Osteoblast (primary cell): ENCODE measurements around the gene SPINK4. TPM values are rescaled to one million over a fixed set of nuclear protein-coding genes. Genes with fewer than 3 reads are reported as not detected.

Experiments
- DNase-seq: peaks from one replicate; pipeline ENCODE4 v3.0.0; 2011; ENCODE audit warnings: low spot score, mixed read lengths; ENCODE audit not compliant: insufficient read length; ENCODE audit errors: missing footprints
- H2AFZ ChIP-seq: 2 replicates; pipeline ENCODE4 v1.6.0; 2011; ENCODE audit warnings: mild to moderate bottlenecking, low read length
- H3K27ac ChIP-seq: 2 replicates; pipeline ENCODE4 v1.5.1; 2011; ENCODE audit warnings: mild to moderate bottlenecking, low read depth, low read length, moderate library complexity
- H3K27me3 ChIP-seq: 2 replicates; pipeline ENCODE4 v1.6.0; 2012; ENCODE audit warnings: mild to moderate bottlenecking, control low read depth, inconsistent platforms, low read length, moderate library complexity; ENCODE audit not compliant: insufficient read depth
- H3K36me3 ChIP-seq: 2 replicates; pipeline ENCODE4 v1.5.1; 2011; ENCODE audit warnings: mild to moderate bottlenecking, low read length, control low read depth, moderate library complexity; ENCODE audit not compliant: insufficient read depth
- H3K4me1 ChIP-seq: 2 replicates; pipeline ENCODE4 v1.5.1; 2011; ENCODE audit warnings: mild to moderate bottlenecking, low read length, control low read depth, moderate library complexity; ENCODE audit not compliant: insufficient read depth
- H3K4me2 ChIP-seq: 2 replicates; pipeline ENCODE4 v1.6.0; 2011; ENCODE audit warnings: mild to moderate bottlenecking, low read length; ENCODE audit not compliant: insufficient read depth
- H3K4me3 ChIP-seq: fragments of 200-600 bp; sonication (generic); 3 replicates; pipeline ENCODE4 v1.5.1; 2012; ENCODE audit warnings: mild to moderate bottlenecking, low read length, inconsistent platforms; ENCODE audit not compliant: insufficient read depth
- H3K79me2 ChIP-seq: 2 replicates; pipeline ENCODE4 v1.6.0; 2012; ENCODE audit warnings: mild to moderate bottlenecking, low read length, control low read depth, inconsistent platforms; ENCODE audit not compliant: insufficient read depth
- H3K9me3 ChIP-seq: 2 replicates; pipeline ENCODE4 v1.5.1; 2011; ENCODE audit warnings: low read depth, low read length, control low read depth
- H4K20me1 ChIP-seq: 2 replicates; pipeline ENCODE4 v1.6.0; 2012; ENCODE audit warnings: mild to moderate bottlenecking, low read length, control low read depth; ENCODE audit not compliant: insufficient read depth
- total RNA-seq: library from RNA; depleted of rRNA; stranded (reverse); fragments of >200 nt; gene quantifications from 2 replicates; pipeline ENCODE4 v1.2.3, GENCODE V29; 2012
- TF ChIP-seq, protein P1 (sequence below): IDR thresholded peaks from 2 replicates; pipeline ENCODE4 v1.5.1; 2011; ENCODE audit warnings: mild to moderate bottlenecking, low read depth, low read length, moderate library complexity; ENCODE audit errors: extremely low read depth

Gene SPINK4
- total RNA-seq, 1 donor: not detected

DNA sequence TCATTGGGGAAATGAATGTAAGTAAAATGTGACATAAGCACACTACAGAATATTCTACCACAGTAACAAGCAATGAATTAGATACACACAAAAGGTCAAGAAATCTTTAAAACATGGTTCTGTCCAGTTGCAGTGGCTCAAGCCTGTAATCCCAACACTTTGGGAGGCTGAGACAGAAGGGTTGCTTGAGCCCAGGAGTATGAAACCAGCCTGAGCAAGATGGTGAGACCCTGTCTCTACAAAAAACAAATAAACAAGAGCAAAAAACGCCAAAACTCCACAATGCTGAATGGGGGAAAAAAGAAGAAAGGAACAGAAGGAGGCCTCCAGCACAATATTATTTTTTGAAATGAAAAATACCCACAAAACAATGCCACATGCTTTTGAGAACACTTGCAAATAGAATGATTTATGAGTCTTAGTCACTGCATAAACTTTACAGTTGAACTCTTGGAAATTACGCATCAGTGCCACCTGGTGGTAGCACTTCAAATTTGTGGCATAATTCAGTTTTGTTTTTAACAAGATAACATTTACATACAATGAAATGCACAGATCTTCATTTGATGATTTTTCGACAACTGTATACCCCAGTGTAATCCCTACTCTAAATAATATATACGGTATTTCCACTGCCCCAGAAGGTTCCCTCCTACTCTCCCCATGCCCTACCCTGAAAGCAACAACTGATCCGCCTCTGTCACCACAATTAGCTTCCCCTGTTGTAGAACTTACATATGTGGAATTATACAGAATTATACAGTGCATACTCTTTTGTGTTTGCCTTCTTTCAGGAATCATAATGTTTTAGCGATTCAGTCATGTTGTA is 14.4 kb upstream of the SPINK4 start:
- peak overlapping the region; percentile 8 for H3K27ac ChIP-seq

DNA sequence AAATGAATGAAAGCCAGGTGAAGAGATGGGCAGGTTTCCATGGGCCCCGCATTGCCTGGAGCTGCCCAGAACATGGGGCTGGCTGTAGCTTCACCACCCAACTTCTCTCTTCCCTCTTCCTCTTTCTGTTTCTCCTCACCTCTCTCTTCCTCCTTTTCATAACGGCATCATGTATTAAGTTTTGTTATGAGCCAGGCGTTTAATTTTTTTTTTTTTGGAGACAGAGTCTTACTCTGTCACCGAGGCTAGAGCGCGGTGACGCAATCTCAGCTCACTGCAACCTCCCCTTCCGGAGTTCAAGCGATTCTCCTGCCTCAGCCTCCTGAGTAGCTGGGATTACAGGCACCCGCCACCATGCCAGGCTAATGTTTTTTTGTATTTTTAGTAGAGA is 13.0 kb upstream of the SPINK4 start:
- Histone ChIP-seq H3K4me3 (no peak overlapping the region), H3K27ac (no peak overlapping the region), H4K20me1 (no peaks in the 10 kb centered on the region), H3K27me3 (no peaks in the 10 kb centered on the region), H3K4me2 (no peak overlapping the region), H2AFZ (no peak overlapping the region), H3K36me3 (no peaks in the 10 kb centered on the region), H3K79me2 (no peaks in the 10 kb centered on the region), H3K9me3 (no peaks in the 10 kb centered on the region), H3K4me1 (peaks cover 6% of the 10 kb centered on the region)
- TF ChIP-seq, protein P1, sequence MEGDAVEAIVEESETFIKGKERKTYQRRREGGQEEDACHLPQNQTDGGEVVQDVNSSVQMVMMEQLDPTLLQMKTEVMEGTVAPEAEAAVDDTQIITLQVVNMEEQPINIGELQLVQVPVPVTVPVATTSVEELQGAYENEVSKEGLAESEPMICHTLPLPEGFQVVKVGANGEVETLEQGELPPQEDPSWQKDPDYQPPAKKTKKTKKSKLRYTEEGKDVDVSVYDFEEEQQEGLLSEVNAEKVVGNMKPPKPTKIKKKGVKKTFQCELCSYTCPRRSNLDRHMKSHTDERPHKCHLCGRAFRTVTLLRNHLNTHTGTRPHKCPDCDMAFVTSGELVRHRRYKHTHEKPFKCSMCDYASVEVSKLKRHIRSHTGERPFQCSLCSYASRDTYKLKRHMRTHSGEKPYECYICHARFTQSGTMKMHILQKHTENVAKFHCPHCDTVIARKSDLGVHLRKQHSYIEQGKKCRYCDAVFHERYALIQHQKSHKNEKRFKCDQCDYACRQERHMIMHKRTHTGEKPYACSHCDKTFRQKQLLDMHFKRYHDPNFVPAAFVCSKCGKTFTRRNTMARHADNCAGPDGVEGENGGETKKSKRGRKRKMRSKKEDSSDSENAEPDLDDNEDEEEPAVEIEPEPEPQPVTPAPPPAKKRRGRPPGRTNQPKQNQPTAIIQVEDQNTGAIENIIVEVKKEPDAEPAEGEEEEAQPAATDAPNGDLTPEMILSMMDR: no peak
- no peak for DNase-seq

More for the DNA sequence above, 14.4 kb upstream of the SPINK4 start:
- Histone ChIP-seq H2AFZ (peak overlapping the region; percentile 53), H3K36me3 (no peaks in the 10 kb centered on the region), H3K9me3 (no peaks in the 10 kb centered on the region), H3K4me1 (peaks cover 6% of the 10 kb centered on the region), H3K4me2 (peak overlapping the region; percentile 52), H3K4me3 (no peak overlapping the region), H4K20me1 (no peaks in the 10 kb centered on the region), H3K27me3 (no peaks in the 10 kb centered on the region), H3K79me2 (no peaks in the 10 kb centered on the region)
- TF ChIP-seq, protein P1: peak; percentile 69
- no peak for DNase-seq

DNA sequence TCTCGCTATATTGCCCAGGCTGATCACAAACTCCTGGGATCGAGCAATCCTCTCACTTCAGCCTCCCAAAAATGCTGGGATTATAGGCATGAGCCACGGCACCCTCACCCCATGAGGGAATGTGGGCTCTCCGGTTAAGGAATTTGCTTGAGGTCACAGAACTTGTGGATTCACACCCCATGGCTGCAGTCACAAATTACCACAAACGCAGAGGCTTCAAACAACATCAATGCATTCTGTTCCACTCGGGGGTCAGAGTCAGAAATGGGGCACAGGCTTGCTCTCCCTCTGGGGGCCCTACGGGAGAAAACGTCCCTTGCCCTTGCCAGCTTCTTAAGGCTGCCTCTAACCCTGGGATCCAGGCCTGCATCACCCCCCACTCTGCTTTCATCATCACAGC is 12.2 kb upstream of the SPINK4 start:
- TF ChIP-seq, protein P1: no peak
- Histone ChIP-seq H3K4me3 (no peak overlapping the region), H4K20me1 (no peaks in the 10 kb centered on the region), H3K36me3 (no peaks in the 10 kb centered on the region), H3K27me3 (no peaks in the 10 kb centered on the region), H3K4me2 (no peak overlapping the region), H3K4me1 (peaks cover 6% of the 10 kb centered on the region), H3K79me2 (no peaks in the 10 kb centered on the region), H3K27ac (no peak overlapping the region), H3K9me3 (no peaks in the 10 kb centered on the region), H2AFZ (peak overlapping the region; percentile 15)
- DNase-seq: no peak

DNA sequence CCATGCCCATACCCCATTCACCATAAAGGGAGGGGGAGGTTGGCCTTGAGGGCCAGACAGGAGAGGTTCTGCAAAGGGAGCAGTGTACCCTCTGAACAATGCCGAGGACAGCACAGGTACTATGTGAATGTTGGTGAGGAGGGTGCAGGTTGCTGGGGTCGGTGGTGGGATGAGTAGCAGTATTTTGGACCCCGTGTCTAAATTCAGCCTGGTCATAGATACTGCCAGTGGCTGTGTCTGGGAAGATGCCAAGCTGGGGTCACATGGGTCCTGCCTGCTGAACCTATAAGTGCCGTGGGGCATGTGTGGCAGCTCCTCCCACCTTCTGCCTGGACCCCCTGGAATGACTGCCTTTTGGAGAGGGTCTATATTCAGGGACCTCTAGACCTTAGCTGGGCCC is 11.4 kb upstream of the SPINK4 start:
- Histone ChIP-seq H3K27ac (no peak overlapping the region), H3K79me2 (no peaks in the 10 kb centered on the region), H3K4me3 (no peak overlapping the region), H2AFZ (no peak overlapping the region), H4K20me1 (no peaks in the 10 kb centered on the region), H3K4me1 (peaks cover 7% of the 10 kb centered on the region), H3K9me3 (no peaks in the 10 kb centered on the region), H3K27me3 (no peaks in the 10 kb centered on the region), H3K4me2 (no peak overlapping the region), H3K36me3 (no peaks in the 10 kb centered on the region)
- TF ChIP-seq, protein P1: no peak
- no peak for DNase-seq
